VCaP (cell line): ENCODE results near the gene TSSK3.
A peak's percentile ranks its signal among the peaks of the same experiment; 100 is the strongest.

Source experiments
- H3K27ac ChIP-seq: fragments of 450-650 bp; 2 replicates; pipeline ENCODE4 v1.5.1; 2017
- CTCF ChIP-seq: fragments of 450-650 bp; conservative IDR thresholded peaks from 2 replicates; pipeline ENCODE4 v1.5.1; 2017; ENCODE audit warnings: mild to moderate bottlenecking, moderate library complexity

Gene TSSK3

GRCh38 chr1:32413507-32414185 lies 51.3 kb downstream of the TSSK3 start:
- H3K27ac ChIP-seq, result no peak overlapping the region
- TF ChIP-seq CTCF, result peak; percentile 41
